Mesothelial cell of epicardium (in vitro differentiated cells): ENCODE results near the gene ST7. TPM values are rescaled to one million over a fixed set of nuclear protein-coding genes. Genes with fewer than 3 reads are reported as not detected.

Experiments used
- DNase-seq, 2 experiments: peaks; one replicate each; pipeline ENCODE4 v3.0.0; 2021; ENCODE audit warnings: low spot score in 2 of 2; ENCODE audit not compliant: unreplicated experiment in 2 of 2
- H3K27ac Mint-ChIP-seq: 2 replicates; pipeline ENCODE4 v1.8.0; 2021; ENCODE audit warnings: mixed read lengths
- H3K27me3 Mint-ChIP-seq: 2 replicates; pipeline ENCODE4 v1.8.0; 2021; ENCODE audit warnings: low read depth, mixed read lengths
- H3K36me3 Mint-ChIP-seq: 2 replicates; pipeline ENCODE4 v1.8.0; 2021; ENCODE audit warnings: mixed read lengths
- H3K4me1 Mint-ChIP-seq: 2 replicates; pipeline ENCODE4 v1.8.0; 2021; ENCODE audit warnings: mixed read lengths
- H3K4me3 Mint-ChIP-seq: 2 replicates; pipeline ENCODE4 v1.8.0; 2021; ENCODE audit warnings: mild to moderate bottlenecking, moderate library complexity, mixed read lengths
- H3K9me3 Mint-ChIP-seq: 2 replicates; pipeline ENCODE4 v1.8.0; 2021; ENCODE audit warnings: mixed read lengths
- CTCF ChIP-seq: fragments of 200-600 bp; sonication (generic); IDR thresholded peaks from one replicate; pipeline ENCODE4 v1.5.0; 2021; ENCODE audit warnings: antibody characterized with exemption; ENCODE audit not compliant: unreplicated experiment
- total RNA-seq: library from RNA; stranded (reverse); gene quantifications from 3 replicates; pipeline ENCODE4 v1.2.1, GENCODE V29; 2021

Gene ST7
- total RNA-seq, 1 donor from 2014 or later = 40.5 TPM

GRCh38 chr7:117188949-117189592 is 235.8 kb downstream of the ST7 start:
- no peaks in the 10 kb centered on the region for H3K27me3 Mint-ChIP-seq
- DNase-seq = no peak
- peak overlapping the region; percentile 93 for H3K27ac Mint-ChIP-seq
- peaks cover 60% of the 10 kb centered on the region for H3K4me1 Mint-ChIP-seq
- no peak for TF ChIP-seq CTCF
- H3K9me3 Mint-ChIP-seq = no peaks in the 10 kb centered on the region
- H3K4me3 Mint-ChIP-seq = no peak overlapping the region
- peaks cover 20% of the 10 kb centered on the region for H3K36me3 Mint-ChIP-seq

GRCh38 chr7:117190104-117190503 is 236.8 kb downstream of the ST7 start:
- Mint-ChIP-seq H3K9me3 (no peaks in the 10 kb centered on the region), H3K4me3 (no peak overlapping the region), H3K27me3 (no peaks in the 10 kb centered on the region), H3K36me3 (peaks cover 23% of the 10 kb centered on the region), H3K4me1 (peaks cover 63% of the 10 kb centered on the region), H3K27ac (peak overlapping the region; percentile 93)
- no peak for TF ChIP-seq CTCF
- DNase-seq = no peak

DNA sequence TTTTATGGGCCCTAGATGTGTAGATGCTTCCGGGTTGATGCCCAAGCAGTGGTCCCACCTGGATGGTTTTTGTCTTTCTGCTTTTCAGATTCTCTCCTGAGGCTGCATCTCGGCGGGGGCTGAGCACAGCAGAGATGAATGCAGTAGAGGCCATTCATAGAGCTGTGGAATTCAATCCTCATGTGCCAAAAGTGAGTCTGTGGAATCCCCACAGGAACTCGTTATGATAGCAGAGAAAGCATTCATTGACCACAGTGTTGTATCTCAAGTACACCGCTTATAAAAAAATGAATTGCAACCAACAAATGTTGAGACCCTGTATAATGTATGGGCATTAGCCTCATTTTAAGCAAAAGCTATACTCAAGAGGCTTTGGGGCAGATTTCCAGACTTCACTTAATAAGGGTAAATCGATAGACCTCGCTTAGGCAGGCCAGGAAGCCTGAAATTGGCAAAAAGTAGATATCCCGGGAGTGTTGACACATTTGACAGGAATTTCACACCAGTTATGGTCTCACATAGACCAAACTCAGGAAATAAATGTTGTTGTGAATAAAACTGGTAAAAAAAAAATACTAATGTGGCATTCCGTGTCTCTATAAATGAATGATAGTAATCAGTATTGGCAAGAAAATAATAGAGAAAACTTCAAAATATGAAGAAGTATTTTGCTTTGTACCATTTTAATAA is 237.6 kb downstream of the ST7 start:
- DNase-seq = no peak
- H3K27me3 Mint-ChIP-seq = no peaks in the 10 kb centered on the region
- peaks cover 23% of the 10 kb centered on the region for H3K36me3 Mint-ChIP-seq
- no peak for TF ChIP-seq CTCF
- peaks cover 68% of the 10 kb centered on the region for H3K4me1 Mint-ChIP-seq
- no peak overlapping the region for H3K4me3 Mint-ChIP-seq
- H3K9me3 Mint-ChIP-seq = no peaks in the 10 kb centered on the region
- peak overlapping the region; percentile 93 for H3K27ac Mint-ChIP-seq

DNA sequence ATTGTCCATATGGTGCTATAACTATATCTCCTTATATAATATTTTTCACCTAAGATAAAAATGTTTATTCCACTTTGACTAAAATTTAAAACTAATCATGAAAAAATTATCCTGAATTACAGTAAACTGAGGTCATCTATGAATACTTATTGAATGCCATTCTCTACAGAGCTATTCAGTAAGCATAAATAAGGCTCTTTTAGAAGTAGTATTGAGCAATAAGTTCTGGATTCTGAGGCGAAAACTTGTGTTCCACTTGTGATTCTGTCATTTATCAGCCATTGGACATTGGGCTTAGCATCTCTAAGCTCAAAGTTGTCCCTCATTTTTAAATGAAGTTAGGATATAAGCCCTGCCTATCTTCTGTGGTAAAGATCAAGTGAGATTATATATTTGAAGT is 238.8 kb downstream of the ST7 start:
- Mint-ChIP-seq H3K36me3 (peaks cover 21% of the 10 kb centered on the region), H3K27ac (no peak overlapping the region), H3K9me3 (no peaks in the 10 kb centered on the region), H3K27me3 (no peaks in the 10 kb centered on the region), H3K4me1 (peaks cover 64% of the 10 kb centered on the region), H3K4me3 (no peak overlapping the region)
- DNase-seq = no peak
- no peak for TF ChIP-seq CTCF

GRCh38 chr7:117193564-117193963 is 240.3 kb downstream of the ST7 start:
- DNase-seq = no peak
- H3K27me3 Mint-ChIP-seq = no peaks in the 10 kb centered on the region
- peaks cover 51% of the 10 kb centered on the region for H3K4me1 Mint-ChIP-seq
- no peak overlapping the region for H3K4me3 Mint-ChIP-seq
- H3K36me3 Mint-ChIP-seq = peaks cover 25% of the 10 kb centered on the region
- no peaks in the 10 kb centered on the region for H3K9me3 Mint-ChIP-seq
- peak overlapping the region; percentile 64 for H3K27ac Mint-ChIP-seq
- no peak for TF ChIP-seq CTCF
